Breast epithelium (tissue), 3 donors: ENCODE measurements around the gene PCYT2.

Source experiments
- POLR2A ChIP-seq: fragments of 450-650 bp; IDR thresholded peaks from one replicate; pipeline ENCODE4 v1.6.1; 2016; ENCODE audit warnings: antibody characterized with exemption, mild to moderate bottlenecking, moderate library complexity
- POLR2AphosphoS5 ChIP-seq, 3 donors: sonication (generic); formaldehyde crosslinking; IDR thresholded peaks; one replicate each; pipeline ENCODE4 v1.6.1; 2017; ENCODE audit warnings: antibody characterized with exemption in 3 of 3
- TF ChIP-seq, protein P1 (sequence below), 3 donors: fragments of 450-650 bp; IDR thresholded peaks; one replicate each; pipeline ENCODE4 v1.5.1; 2016 to 2017; ENCODE audit warnings: antibody characterized with exemption in 3 of 3, mild to moderate bottlenecking in 3 of 3, moderate library complexity in 3 of 3

DNA sequence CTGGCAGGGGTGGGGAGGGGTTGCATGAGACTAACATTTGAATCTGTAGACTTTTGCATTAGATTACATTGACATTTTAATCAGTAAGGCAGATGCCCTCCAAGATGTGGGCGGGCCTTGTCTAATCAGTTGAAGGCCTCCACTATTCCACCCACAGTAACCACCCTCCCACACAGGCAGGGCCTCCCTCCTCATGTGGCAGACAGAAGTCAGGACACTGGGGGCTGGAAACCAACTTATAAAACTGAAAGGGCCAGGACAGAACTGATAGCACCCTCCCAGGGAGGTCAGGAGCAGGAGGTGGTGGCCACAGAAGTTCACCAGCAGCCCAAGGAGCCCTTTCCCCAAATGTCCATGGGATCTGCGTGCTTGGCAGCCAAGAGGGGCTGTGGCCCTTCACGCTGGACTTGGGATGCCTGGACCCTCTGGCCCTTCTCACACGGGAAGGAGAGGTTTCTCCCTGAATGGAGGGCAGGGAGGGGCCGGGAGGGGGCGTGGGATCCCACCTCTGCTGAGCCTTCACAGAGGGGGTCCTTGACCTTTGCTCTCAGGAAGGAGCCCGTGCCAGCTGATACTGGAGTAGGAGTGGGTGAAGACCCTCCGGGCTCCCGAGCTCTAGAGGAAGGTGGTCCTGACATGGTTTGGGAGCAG lies 21.3 kb upstream of the PCYT2 start:
- TF ChIP-seq POLR2A (no peak), POLR2AphosphoS5 (IDR thresholded peaks at IDR 0.05) (no peak)
- TF ChIP-seq, protein P1, sequence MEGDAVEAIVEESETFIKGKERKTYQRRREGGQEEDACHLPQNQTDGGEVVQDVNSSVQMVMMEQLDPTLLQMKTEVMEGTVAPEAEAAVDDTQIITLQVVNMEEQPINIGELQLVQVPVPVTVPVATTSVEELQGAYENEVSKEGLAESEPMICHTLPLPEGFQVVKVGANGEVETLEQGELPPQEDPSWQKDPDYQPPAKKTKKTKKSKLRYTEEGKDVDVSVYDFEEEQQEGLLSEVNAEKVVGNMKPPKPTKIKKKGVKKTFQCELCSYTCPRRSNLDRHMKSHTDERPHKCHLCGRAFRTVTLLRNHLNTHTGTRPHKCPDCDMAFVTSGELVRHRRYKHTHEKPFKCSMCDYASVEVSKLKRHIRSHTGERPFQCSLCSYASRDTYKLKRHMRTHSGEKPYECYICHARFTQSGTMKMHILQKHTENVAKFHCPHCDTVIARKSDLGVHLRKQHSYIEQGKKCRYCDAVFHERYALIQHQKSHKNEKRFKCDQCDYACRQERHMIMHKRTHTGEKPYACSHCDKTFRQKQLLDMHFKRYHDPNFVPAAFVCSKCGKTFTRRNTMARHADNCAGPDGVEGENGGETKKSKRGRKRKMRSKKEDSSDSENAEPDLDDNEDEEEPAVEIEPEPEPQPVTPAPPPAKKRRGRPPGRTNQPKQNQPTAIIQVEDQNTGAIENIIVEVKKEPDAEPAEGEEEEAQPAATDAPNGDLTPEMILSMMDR (IDR thresholded peaks at IDR 0.05), result no peak
